GM18907 (cell line): ENCODE results near the gene CCDC39.
"Not testable (repeated sequence)": the region's sequence is repeated elsewhere in the genome, so short reads cannot be mapped to it uniquely, and the experiment has no call there.

Experiments
- ATAC-seq: cut with Tn5 transposase; IDR thresholded peaks from one replicate; pipeline ENCODE4 v1.9.1; 2021; ENCODE audit warnings: mild to moderate bottlenecking, moderate library complexity; ENCODE audit not compliant: unreplicated experiment

Gene CCDC39

DNA sequence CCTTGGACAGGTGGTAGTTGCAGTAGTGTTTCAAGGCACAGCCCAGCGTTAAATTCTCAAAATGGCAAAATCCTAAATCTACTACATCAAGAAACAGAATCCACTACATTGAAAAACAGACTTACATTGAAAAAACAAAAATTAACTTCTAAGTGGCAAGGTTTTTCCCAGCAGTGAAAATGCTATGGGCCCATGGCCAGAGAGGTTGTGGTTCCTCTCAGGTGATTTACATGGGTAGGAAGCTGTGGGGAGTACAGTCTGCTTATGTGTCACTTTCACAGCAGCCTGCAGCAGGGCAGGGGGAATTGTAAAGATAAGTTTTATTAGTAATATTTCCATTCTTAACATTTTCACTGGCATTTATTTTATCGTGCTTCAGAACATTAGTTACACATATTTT, 52.4 kb downstream of the CCDC39 start:
- peak; percentile 98 for ATAC-seq

DNA sequence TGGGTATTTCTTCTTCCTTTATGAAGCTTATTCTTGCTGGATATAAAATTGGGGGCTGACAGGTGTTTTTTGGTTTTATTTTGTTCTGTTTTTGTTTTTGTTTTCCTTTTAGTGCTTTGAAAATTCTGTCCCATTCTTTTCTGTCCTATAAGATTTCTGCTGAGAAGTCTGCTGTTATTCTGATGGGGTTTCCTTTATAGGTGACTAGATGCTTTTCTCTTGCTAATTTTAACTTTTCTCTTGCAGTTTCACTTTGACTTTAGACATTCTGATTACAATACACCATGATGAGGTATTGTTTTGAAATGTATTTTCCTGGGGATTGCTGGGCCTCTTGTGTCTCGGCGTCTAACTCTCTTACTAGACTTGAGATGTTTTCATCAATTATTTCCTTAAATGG, 54.6 kb downstream of the CCDC39 start:
- peak; percentile 50 for ATAC-seq

DNA sequence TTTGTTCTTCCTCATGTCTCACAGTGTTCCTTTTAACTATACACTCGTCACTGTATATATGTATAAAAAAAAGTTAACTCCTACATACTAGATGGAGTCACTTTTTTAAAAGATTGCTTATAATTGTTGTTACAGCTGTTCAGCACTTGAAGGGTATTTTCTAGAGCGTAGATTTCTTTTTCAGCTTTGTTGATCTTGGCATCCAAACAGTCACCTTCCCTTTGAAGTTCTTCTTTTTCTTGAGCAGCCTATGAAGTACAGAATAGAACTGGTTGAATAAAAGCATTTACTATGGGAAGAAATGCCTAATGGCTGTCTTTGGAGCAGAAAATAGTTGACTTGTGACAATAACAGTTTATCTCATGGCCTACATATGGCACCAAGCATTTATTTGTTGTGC, 59.6 kb downstream of the CCDC39 start:
- no peak for ATAC-seq

GRCh38 chr3:180618563-180618962, 60.7 kb downstream of the CCDC39 start:
- ATAC-seq, result not testable (repeated sequence)

- no peak for ATAC-seq
Observed at GRCh38 chr3:180617049-180617448, 62.2 kb downstream of the CCDC39 start.

DNA sequence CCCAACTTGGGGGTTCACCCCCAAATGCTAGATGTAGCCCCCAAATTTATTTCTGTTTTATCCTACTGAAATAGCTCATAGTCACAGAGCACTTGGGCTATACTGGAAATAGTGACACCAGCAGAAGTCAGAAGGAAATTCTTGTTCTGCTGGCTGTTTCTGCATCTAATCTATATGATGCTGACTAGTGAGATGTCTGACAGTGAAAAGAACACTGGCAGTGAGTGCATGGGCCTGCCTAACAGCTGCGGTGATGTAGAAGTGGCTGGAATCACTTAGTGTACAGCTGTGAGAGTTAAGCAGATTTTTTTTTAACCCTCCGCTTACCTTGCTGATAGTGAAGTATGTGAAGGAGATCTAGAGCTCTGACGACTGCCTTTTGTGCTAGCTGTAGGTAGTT, 63.3 kb downstream of the CCDC39 start:
- no peak for ATAC-seq

GRCh38 chr3:180612364-180612763, 66.9 kb downstream of the CCDC39 start:
- no peak for ATAC-seq

- no peak for ATAC-seq
Observed at GRCh38 chr3:180611006-180611405, 68.3 kb downstream of the CCDC39 start.

- peak; percentile 99 for ATAC-seq
Observed at GRCh38 chr3:180601688-180602666, 77.3 kb downstream of the CCDC39 start, which contains the start of gene TTC14. TSS of gene TTC14 (plus strand) at chr3:180602163. CDS start at chr3:180602262, 99 bp downstream.

GRCh38 chr3:180600473-180600872, 78.8 kb downstream of the CCDC39 start:
- ATAC-seq, result no peak

GRCh38 chr3:180595559-180595935, 83.7 kb downstream of the CCDC39 start:
- ATAC-seq, result no peak

DNA sequence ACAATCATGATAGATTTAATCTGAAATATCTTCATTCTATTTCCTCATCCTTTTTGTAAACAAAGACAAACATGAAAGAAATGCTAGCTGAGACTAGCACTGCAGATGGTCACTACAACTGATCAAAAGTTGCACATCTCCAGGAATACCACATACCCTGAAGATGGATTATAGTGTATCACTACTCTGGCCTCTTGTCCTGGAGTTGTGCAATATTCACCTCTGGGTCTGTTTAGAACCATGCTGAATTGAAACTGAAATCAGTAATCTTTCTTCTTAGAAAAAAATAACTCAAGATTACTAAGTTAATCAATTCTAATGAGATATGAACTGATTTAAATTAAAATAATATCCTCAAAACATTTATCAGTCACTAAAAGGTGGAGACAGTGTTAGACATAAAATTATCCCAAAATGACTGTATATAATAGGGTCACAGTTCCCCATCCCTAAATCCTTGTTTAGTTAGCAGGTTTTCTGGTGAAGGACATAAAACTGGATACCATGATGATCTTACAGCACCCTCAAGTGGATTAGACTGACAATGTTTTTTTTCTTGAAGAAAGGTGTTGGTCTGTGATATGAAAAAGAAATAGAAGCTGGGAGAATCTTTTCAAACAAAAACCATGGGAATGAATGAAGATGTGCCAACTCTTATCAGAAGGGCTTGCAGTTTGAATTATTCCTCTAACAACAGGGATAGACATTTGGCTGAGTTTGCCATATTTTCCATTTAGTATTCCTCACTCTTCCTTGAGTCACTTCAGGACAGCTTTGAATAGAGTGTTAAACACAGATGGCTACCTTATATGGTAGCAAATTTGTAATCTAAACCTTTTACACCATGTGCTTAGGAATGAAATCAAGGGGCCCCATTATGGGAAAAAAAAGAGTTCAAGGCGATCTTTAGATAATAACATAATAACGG, 84.4 kb downstream of the CCDC39 start:
- ATAC-seq, result peak; percentile 70

DNA sequence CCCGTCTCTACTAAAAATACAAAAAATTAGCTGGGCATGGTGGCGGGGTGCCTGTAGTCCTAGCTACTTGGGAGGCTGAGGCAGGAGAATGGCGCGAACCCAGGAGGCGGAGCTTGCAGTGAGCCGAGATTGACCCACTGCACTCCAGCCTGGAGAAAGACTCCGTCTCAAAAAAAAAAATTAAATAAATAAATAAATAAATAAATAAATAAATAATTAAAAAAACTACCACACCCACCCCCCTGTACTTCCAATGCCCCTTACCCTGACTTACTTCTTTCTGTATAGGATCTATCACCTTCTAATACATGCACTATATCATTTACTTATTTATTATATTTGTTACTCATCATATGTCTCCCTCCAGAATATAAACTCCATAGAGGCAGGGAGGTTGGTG, 85.7 kb downstream of the CCDC39 start:
- not testable (repeated sequence) for ATAC-seq

GRCh38 chr3:180590396-180590795, 88.9 kb downstream of the CCDC39 start:
- no peak for ATAC-seq

GRCh38 chr3:180580934-180581333, 98.4 kb downstream of the CCDC39 start:
- ATAC-seq, result no peak

GRCh38 chr3:180575571-180575970, 103.7 kb downstream of the CCDC39 start:
- no peak for ATAC-seq

DNA sequence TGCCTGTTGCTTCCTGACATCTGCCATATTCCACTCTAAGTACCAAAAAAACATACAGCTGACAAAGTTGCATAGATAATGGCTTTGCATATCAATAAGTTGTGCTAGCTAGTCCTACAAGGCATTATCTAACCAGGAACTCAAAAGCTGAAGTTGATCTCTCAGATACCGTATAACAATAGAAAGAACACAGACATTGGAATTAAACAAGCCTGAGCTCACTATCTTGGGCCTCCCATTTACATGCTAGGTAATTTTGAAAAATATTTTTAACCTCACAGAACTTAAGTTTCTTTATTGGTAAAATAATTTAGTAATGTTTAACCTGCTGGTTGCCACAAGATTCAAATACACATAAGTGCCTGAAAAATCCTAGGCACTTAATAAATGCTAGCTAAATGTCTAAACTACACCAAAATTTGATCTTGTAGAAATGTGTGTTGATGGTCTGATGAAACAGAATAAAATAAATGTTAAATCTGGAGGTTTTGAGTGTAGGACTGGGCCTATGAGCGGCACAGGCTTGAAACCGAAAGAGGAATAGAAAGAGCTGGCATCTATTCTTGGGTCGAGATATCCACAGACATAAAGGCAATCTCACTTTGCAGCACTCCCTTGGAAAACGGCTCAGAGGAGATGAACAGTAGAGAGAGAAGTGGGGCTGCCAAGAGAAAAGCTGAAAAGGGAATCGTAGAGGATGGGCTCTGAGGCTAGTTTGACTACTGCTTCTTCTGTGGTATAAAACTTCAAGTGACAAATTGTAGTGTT, 107.3 kb downstream of the CCDC39 start:
- peak; percentile 95 for ATAC-seq

- no peak for ATAC-seq
Observed at GRCh38 chr3:180570238-180570637, 109.1 kb downstream of the CCDC39 start.

- no peak for ATAC-seq
Observed at GRCh38 chr3:180564676-180565075, 114.6 kb downstream of the CCDC39 start.
